T-helper 17 cell (primary cell): Measurements from ENCODE around the gene TRIM40. TPM values are rescaled to one million over a fixed set of nuclear protein-coding genes. Genes with fewer than 3 reads are reported as not detected.
A peak's percentile ranks its signal among the peaks of the same experiment; 100 is the strongest.
"Not testable (repeated sequence)": the region's sequence is repeated elsewhere in the genome, so short reads cannot be mapped to it uniquely, and the experiment has no call there.

ENCODE experiments used
- ATAC-seq: fragments of 150-1000 bp; cut with Tn5 transposase; 2 replicates; pipeline ENCODE4 v1.10.0; 2021; ENCODE audit warnings: mild to moderate bottlenecking, moderate library complexity
- DNase-seq, 3 donors: peaks; one replicate each; pipeline versions ENCODE4 v3.0.0 to v3.0.0-alpha.2; 2020 to 2021
- H3K9me3 ChIP-seq: one replicate; pipeline ENCODE4 v1.7.0; 2013; ENCODE audit warnings: low read length, mild to moderate bottlenecking; ENCODE audit not compliant: control insufficient read depth, poor library complexity, severe bottlenecking
- H3K27ac Mint-ChIP-seq: one replicate; pipeline ENCODE4 v1.8.0; 2022; ENCODE audit warnings: mild to moderate bottlenecking, moderate library complexity, mixed read lengths
- H3K27me3 Mint-ChIP-seq: one replicate; pipeline ENCODE4 v1.8.0; 2022; ENCODE audit warnings: mixed read lengths
- H3K36me3 Mint-ChIP-seq: one replicate; pipeline ENCODE4 v1.8.0; 2022; ENCODE audit warnings: low read depth, mixed read lengths
- H3K4me1 Mint-ChIP-seq: one replicate; pipeline ENCODE4 v1.8.0; 2022; ENCODE audit warnings: mild to moderate bottlenecking, mixed read lengths
- H3K4me3 Mint-ChIP-seq: one replicate; pipeline ENCODE4 v1.8.0; 2022; ENCODE audit warnings: mild to moderate bottlenecking, moderate library complexity, mixed read lengths
- total RNA-seq, 4 donors: library from RNA in 2 of 4; stranded (reverse) in 2 of 4; gene quantifications; one replicate each; pipeline ENCODE4 v1.2.3 and lab custom pipeline; 2022 to 2026

TRIM40 gene
- total RNA-seq, 2 donors from 2014 or later: 0.22 to 3.5 TPM

DNA sequence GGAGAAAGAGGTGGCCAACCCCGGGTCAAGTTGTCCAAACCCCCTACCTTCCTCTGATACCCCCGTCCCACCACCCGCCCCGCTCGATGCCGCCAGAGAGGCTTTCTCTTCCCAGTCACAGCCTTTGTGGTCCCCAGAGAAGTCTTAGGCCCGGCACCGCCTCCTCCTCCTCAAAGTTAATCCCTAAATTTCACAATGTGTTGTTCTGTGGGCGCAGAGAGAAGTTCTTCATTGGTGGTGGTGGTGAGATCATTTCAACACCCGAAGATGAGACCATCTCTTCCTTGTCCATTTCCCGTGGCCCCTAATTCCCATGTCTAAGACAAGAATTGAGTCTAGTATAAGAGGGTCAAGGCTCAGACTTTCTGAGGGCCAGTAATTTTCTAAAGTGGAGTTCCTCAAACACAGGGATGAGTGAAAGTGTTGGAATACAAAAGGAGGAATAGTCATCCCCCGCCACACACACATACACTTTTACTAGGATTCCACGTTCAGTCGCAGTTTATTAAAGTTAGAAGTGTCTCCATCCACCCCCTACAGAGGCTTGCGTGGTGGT lies 33.4 kb upstream of the TRIM40 start:
- Mint-ChIP-seq H3K4me1 (peaks cover 39% of the 10 kb centered on the region), H3K4me3 (peak overlapping the region; percentile 93), H3K27ac (peak overlapping the region; percentile 92), H3K27me3 (peaks cover 59% of the 10 kb centered on the region), H3K36me3 (peaks cover 4% of the 10 kb centered on the region)
- ATAC-seq (peak; percentile 48), DNase-seq (no peak)
- no peaks in the 10 kb centered on the region for H3K9me3 ChIP-seq

DNA sequence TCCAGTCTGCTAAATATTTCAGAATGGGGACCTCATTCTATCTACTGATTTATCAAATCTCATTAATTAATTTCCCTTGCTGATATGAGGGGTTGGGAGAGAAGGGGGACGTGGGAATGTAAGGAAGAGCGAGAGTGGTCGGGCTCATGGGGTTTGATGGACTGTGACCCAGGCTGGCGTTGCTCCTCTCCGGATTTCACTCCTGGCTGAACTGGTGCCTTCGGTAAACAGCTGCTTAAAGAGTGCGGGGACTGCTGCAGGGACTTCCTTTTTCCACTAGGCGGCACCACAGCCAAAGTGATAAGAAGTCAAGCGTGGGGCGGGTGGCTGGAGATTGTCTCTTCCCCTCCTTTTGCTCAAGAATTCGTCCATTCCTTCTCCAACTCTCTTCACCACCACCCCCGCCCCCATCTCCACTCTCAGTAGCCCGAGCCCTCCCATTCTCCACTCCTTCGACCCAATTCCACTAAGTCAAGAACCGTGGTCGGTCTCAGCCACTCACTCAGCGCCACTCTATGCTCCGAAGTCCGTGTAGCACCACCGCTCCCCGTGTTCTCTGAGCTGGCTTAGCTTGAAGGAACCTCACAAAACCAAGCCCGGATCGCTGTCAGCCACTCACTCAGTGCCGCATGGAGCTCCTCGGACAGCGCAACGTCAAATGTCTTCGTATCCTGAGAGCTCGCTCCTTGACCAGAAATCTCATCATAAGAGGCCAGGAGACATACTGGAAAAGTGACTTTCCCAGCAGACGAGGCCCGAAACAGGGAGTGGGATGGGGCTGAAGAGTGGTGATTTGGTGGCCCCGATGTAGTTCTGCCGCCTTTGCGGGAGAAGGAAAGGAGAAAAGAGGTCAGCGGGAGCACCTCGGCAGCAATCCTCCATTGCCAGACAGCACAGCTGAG lies 32.7 kb upstream of the TRIM40 start:
- peak overlapping the region; percentile 93 for H3K4me3 Mint-ChIP-seq
- peak; percentile 88 for ATAC-seq
- H3K4me1 Mint-ChIP-seq: peaks cover 33% of the 10 kb centered on the region
- H3K27ac Mint-ChIP-seq: peak overlapping the region; percentile 92
- H3K36me3 Mint-ChIP-seq: peaks cover 6% of the 10 kb centered on the region
- peaks cover 59% of the 10 kb centered on the region for H3K27me3 Mint-ChIP-seq
- no peaks in the 10 kb centered on the region for H3K9me3 ChIP-seq
- DNase-seq: peak; percentile 60 to 76 (median 68)

DNA sequence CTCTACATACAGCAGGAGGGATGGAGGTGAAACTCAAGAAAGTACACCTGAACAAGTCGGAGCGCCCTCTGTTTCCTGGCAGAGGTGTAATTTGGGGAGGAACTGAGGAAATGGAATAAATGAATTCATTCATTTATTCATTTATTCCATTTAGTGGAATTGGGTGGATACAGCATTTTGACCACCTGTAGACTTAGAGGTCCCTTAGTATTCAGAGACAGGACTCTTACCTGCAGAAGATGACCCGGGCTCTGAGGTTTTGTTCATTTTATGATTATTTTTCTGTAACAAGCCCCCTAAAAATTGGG lies 32.1 kb upstream of the TRIM40 start:
- peaks cover 31% of the 10 kb centered on the region for H3K4me1 Mint-ChIP-seq
- peak overlapping the region; percentile 92 for H3K27ac Mint-ChIP-seq
- ATAC-seq (no peak), DNase-seq (no peak)
- no peaks in the 10 kb centered on the region for H3K9me3 ChIP-seq
- H3K27me3 Mint-ChIP-seq: peaks cover 59% of the 10 kb centered on the region
- H3K4me3 Mint-ChIP-seq: peak overlapping the region; percentile 93
- H3K36me3 Mint-ChIP-seq: peaks cover 9% of the 10 kb centered on the region

DNA sequence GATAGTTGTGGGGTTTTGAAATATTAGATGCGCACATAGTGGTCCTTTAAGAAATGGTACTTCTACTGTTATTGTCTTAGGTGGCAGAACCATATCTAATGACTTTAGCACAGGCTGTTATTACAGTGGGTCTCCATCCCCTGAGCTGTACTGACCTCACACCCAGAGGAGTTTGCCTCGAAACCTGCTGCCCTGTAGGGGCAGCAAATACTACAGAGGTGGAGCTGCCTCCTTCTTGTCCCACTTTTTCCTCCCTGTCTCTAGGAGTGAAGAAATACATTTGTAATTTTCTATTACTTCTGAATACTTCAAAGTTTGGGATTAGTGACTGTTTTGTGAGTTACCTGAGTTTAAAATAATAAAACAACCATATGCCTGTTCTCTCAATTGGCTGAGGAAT lies 31.3 kb upstream of the TRIM40 start:
- Mint-ChIP-seq H3K27ac (no peak overlapping the region), H3K36me3 (peaks cover 9% of the 10 kb centered on the region), H3K4me1 (peaks cover 31% of the 10 kb centered on the region), H3K27me3 (peaks cover 55% of the 10 kb centered on the region), H3K4me3 (no peak overlapping the region)
- ATAC-seq (no peak), DNase-seq (no peak)
- H3K9me3 ChIP-seq: no peaks in the 10 kb centered on the region

DNA sequence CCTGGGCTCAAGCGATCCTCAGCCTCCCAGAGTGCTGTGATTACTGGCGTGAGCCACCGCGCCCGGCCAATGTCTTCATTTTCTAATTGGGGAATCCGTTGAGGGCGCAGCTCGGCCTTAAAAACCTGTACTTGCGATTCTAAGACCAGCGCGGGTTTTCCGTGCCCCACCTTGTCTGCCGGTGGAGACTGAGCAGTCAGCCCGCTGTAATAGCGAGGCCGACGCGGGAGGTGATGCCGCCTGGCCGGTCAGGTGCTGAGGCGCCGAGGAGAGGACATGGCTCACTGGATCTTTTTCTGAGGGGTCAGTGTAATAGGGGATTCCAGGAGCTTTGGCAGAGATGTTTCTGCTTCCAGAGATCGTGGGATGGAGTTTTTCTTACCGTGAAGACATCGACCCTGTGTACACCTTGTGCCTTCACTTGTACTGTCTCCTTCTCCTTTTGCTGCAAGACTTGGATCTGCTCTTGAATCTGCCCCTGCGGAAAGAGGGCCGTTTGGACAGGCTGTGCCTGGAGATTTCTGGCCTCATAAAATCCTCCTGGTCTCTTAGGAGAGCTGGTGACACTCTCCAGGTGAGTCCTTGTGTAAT lies 24.6 kb upstream of the TRIM40 start:
- Mint-ChIP-seq H3K27me3 (peaks cover 80% of the 10 kb centered on the region), H3K36me3 (peaks cover 9% of the 10 kb centered on the region), H3K4me1 (peaks cover 11% of the 10 kb centered on the region), H3K4me3 (no peak overlapping the region), H3K27ac (no peak overlapping the region)
- ATAC-seq (no peak), DNase-seq (no peak)
- no peaks in the 10 kb centered on the region for H3K9me3 ChIP-seq

DNA sequence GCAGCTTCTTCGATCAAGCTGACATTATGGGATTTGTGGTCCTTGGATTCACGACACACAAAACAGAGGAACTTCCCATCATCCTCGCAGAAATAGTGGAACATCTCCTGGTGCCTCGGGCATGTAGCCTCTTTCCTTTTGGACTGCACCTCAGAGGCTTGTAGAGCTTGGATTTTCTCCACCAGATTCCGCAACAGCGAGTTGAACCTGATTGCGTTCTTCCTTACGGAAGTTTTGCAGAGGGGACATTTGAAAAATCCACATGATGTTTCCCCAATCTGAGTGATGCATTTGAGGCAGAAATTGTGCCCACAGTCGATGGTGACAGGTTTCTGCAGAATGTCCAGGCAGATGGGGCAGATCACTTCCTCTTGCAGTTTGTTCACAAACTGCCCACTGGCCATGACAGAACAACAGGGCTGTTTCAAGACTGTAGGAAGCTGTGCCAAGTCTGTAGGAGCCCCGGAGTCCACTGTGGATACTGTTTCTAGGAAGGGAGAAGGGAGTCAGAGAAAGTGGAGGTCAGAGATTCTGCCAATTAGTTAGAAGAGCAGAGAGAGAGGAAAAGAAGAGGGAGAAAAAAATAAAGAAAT lies 23.4 kb upstream of the TRIM40 start:
- H3K27me3 Mint-ChIP-seq: peaks cover 78% of the 10 kb centered on the region
- peaks cover 11% of the 10 kb centered on the region for H3K4me1 Mint-ChIP-seq
- peaks cover 8% of the 10 kb centered on the region for H3K36me3 Mint-ChIP-seq
- DNase-seq: no peak
- no peak for ATAC-seq
- no peak overlapping the region for H3K27ac Mint-ChIP-seq
- no peak overlapping the region for H3K4me3 Mint-ChIP-seq
- no peaks in the 10 kb centered on the region for H3K9me3 ChIP-seq

DNA sequence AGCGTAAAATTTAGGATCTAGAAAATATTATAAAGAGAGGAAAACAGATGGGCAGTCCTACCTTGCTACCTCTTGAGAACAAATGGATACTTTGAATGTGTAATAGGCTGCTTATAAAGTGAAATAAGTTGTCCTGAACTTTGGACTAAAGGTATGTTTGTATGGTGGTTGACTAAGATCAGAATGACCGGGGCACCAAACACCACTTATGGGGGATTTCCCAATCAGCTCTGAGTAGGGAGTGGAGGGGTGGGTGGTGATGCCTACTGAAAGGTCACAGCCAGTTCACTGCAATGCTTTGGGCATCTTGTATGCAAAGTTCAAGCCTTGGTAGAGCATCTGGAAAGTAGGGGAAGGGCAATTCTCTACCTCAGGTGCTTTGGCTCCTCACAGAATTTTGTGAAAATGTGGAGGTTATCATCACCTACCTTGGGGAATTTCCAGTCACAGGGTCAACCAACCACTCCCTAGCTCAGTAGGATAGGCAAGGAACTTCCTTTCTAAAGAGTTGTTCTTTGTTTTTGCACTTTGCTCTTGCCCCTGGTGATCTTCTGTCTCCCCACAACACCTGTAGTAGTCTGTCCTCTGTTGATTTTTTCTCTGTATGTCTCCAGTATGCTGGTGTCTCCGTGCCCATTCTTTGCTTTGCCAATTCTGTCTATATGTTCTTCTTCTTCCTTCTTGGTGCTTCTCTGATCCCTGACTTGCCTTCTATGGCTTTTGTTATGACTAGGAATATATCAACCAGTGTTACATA lies 22.8 kb upstream of the TRIM40 start, which contains the start of gene TRIM31:
Gene TRIM31 (minus strand): TSS at position 88 of the 757 bp plus-strand sequence. CDS start 285 bp downstream, outside the sequence.
- Mint-ChIP-seq H3K4me3 (no peak within 1 kb of the TSS), H3K27me3 (peaks cover 76% of the 10 kb centered on the region), H3K4me1 (peaks cover 11% of the 10 kb centered on the region), H3K27ac (peak within 1 kb of the TSS; percentile 6), H3K36me3 (peaks cover 5% of the 10 kb centered on the region)
- ATAC-seq (no peak), DNase-seq (no peak)
- no peaks in the 10 kb centered on the region for H3K9me3 ChIP-seq

DNA sequence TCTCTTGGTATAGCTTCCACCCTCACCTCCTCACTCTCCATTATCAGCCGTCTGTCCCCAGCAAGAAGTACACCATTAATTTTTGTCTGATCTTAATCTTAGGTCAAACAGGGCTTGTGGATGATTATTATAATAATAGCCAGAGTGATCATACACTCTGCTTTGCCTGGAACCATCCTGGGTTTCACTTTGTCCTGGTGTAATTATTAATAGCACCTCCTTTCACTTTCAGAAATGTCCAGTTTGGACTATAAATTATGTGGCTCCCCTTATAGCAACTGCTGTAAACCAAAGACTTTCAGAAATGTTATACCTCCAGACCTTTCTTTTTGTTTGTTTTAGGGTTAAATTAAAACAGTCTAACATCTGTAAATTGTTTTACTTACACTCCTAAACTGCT lies 22.1 kb upstream of the TRIM40 start:
- Mint-ChIP-seq H3K27me3 (peaks cover 70% of the 10 kb centered on the region), H3K27ac (peak overlapping the region; percentile 6), H3K4me3 (no peak overlapping the region), H3K36me3 (peaks cover 3% of the 10 kb centered on the region), H3K4me1 (peaks cover 9% of the 10 kb centered on the region)
- DNase-seq (no peak), ATAC-seq (no peak)
- H3K9me3 ChIP-seq: no peaks in the 10 kb centered on the region

DNA sequence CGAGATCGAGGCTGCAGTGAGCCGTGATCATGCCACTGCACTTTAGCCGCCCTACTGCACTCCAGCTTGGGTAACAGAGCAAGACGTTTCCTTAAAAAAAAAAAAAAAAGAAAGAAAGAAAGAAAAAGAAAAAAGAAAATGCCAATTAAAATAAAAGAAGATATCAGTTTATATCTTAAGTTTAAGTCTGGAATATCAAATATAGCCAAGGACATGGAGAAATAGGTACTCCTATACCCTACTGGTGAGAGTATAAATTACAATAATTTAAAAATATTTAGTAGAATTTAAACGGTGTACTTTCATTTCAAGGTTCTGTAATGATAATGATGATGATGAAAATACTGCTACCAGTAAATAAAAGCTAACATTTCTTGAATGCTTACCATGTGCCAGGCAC lies 19.2 kb upstream of the TRIM40 start:
- H3K9me3 ChIP-seq: no peaks in the 10 kb centered on the region
- H3K27ac Mint-ChIP-seq: no peak overlapping the region
- peaks cover 72% of the 10 kb centered on the region for H3K27me3 Mint-ChIP-seq
- no peak overlapping the region for H3K4me3 Mint-ChIP-seq
- no peak for DNase-seq
- no peak for ATAC-seq
- H3K4me1 Mint-ChIP-seq: peaks cover 9% of the 10 kb centered on the region
- H3K36me3 Mint-ChIP-seq: peaks cover 3% of the 10 kb centered on the region

DNA sequence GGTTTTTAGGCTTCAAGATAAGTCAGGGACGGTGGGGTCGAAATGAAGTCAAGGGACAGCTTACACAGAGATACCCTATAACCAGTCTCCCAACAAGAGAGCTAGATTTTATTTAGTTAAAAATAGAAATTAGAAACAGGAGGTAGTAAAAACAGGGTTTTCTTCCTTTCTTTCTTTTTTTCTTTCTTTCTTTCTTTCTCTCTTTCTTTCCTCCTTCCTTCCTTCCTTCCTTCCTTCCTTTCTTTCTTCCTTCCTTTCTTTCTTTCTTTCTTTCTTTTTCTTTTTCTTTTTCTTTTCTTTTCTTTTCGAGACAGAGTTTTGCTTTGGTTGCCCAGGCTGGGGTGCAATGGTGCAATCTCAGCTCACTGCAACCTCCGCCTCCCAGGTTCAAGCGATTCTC lies 17.2 kb upstream of the TRIM40 start:
- not testable (repeated sequence) for H3K4me3 Mint-ChIP-seq, DNase-seq, H3K4me1 Mint-ChIP-seq, H3K9me3 ChIP-seq, ATAC-seq, H3K27ac Mint-ChIP-seq, H3K36me3 Mint-ChIP-seq
- peaks cover 67% of the 10 kb centered on the region for H3K27me3 Mint-ChIP-seq

DNA sequence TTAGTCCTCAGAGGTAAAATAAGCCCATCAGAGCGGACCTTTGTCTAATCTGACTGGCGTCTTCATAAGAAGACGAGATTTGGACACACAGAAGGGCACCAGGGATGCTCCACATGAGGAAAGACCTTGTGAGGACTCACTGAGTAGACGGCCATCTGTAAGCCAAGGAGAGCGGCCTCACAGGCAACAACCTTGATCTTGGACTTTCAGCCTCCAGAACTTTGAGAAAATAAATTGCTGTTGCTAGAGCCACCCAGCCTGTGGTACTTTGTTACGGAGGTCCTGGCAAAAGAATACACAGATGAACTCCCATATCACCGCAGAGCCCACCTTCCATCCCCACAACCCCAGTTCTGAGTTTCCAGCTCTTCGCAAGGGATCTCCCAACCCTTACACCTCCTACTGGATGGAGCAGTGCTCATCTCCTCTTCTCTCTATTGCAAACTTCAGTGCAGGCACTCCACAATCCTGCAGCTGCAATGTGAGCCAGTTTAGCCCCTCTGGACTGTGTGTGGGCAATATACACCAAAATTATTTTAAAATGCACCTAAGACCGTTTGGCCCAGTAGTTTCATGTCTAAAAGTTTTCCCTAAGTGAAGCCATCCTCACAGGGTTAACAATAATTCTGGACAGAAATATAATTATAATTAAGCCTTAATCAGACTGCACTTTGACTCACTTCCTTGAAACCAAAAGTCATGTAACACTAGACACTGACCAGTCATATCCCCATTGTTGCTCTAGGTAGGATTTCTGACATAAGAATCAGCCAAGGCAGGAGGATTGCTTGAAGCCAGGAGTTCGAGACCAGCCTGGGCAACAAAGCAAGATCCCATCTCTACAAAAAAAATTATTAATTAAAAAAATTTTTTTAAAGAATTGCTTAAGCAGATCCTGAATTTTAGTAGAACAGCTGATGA lies 14.2 kb upstream of the TRIM40 start:
- DNase-seq: no peak
- Mint-ChIP-seq H3K27ac (no peak overlapping the region), H3K27me3 (peaks cover 62% of the 10 kb centered on the region), H3K4me3 (no peak overlapping the region), H3K36me3 (peaks cover 3% of the 10 kb centered on the region), H3K4me1 (no peaks in the 10 kb centered on the region)
- no peaks in the 10 kb centered on the region for H3K9me3 ChIP-seq
- ATAC-seq: no peak

DNA sequence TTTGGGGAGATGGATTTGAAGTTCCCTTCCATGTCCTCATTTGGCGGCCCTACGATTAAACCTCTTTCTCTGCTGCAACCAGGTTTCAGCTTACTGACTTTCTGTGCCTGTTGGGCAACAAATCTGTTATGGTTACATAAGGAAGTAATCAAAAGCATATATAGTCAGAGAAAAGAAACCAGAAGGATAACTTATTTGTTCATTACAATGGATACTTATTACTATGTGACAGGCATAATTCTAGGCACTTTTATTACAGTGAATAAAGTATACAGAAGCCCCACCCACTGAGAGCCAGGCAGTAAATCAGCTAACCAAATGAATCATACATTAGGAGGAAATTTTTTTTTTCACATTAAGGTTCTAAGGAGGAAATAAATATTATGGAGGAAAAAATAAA lies 13.4 kb upstream of the TRIM40 start:
- no peaks in the 10 kb centered on the region for H3K9me3 ChIP-seq
- Mint-ChIP-seq H3K27me3 (peaks cover 69% of the 10 kb centered on the region), H3K36me3 (peaks cover 3% of the 10 kb centered on the region), H3K27ac (no peak overlapping the region), H3K4me3 (no peak overlapping the region), H3K4me1 (no peaks in the 10 kb centered on the region)
- DNase-seq (no peak), ATAC-seq (no peak)
